Left renal cortex interstitium (tissue), 4 donors: ENCODE results near the gene ZNF169. TPM values are rescaled to one million over a fixed set of nuclear protein-coding genes. Genes with fewer than 3 reads are reported as not detected.
"Not testable (repeated sequence)": the region's sequence is repeated elsewhere in the genome, so short reads cannot be mapped to it uniquely, and the experiment has no call there.

Experiments
- DNase-seq, 4 donors: peaks; one replicate each; pipeline ENCODE4 v3.0.0-alpha.2; 2013; ENCODE audit warnings: low read depth in 4 of 4, low spot score in 2 of 4, missing footprints in 1 of 4
- polyA plus RNA-seq, 4 donors: library from polyadenylated mRNA; unstranded; fragments of 120-200 nt; gene quantifications; one replicate each; pipeline ENCODE4 v1.2.1, GENCODE V29; 2013; ENCODE audit not compliant: insufficient read length in 4 of 4

Gene ZNF169
- polyA plus RNA-seq, 4 donors, result 4.3 to 12.9 (median 8.4) TPM

DNA sequence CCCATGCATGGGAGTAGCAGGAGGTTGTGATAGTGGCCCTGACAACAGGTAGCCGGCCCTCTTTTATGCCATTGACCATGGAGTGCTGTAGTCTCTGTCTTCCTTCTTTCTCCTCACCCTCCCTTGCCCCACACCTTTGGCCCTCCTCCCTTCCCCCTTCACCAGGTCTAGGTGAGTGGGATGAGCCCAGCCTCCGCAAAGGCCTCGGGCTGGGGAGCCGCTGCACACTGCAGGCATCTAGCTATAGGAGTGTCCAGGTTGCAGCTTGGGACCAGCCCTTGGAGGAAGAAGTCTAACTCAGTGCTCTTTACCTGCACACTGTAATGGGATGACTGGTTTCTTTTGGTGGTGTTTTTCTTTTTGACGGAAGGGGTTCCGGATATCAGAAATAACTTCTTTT, 81.7 kb downstream of the ZNF169 start:
- DNase-seq, result not testable (repeated sequence)

GRCh38 chr9:94341703-94342102, 82.6 kb downstream of the ZNF169 start:
- not testable (repeated sequence) for DNase-seq

- not testable (repeated sequence) for DNase-seq
Measured at GRCh38 chr9:94347451-94347850, 88.4 kb downstream of the ZNF169 start.

GRCh38 chr9:94348754-94349153, 89.7 kb downstream of the ZNF169 start:
- not testable (repeated sequence) for DNase-seq

Other genes with a start within 250 kb of the ZNF169 start
- 10 to 100 TPM in 3 of 4 donors, 1 to 10 TPM in 1; 8.6 to 16.1 (median 12.3) TPM for gene PTPDC1, start 174.8 kb upstream of the ZNF169 start, polyA plus RNA-seq
- gene NUTM2F, start 69.3 kb downstream of the ZNF169 start, polyA plus RNA-seq, result under 1 TPM in 1 of 4 donors, not detected in 3; 0.11 TPM